Esophagus muscularis mucosa (tissue), 3 donors: Measurements from ENCODE around the gene TTBK1.

ENCODE experiments used
- CTCF ChIP-seq, 3 experiments: fragments of 200-600 bp in 2 of 3; fragments of 450-650 bp in 1 of 3; sonication (generic) in 2 of 3; IDR thresholded peaks; one replicate each; pipeline ENCODE4 v1.5.1; 2017 to 2019; ENCODE audit warnings: antibody characterized with exemption in 3 of 3, mild to moderate bottlenecking in 2 of 3, moderate library complexity in 1 of 3
- POLR2A ChIP-seq: fragments of 450-650 bp; IDR thresholded peaks from one replicate; pipeline ENCODE4 v1.6.1; 2017; ENCODE audit warnings: antibody characterized with exemption, moderate library complexity, mild to moderate bottlenecking, low read depth
- POLR2AphosphoS5 ChIP-seq, 2 donors: sonication (generic); formaldehyde crosslinking; IDR thresholded peaks; one replicate each; pipeline ENCODE4 v1.6.1; 2017; ENCODE audit warnings: antibody characterized with exemption in 2 of 2

- TF ChIP-seq POLR2AphosphoS5 (IDR thresholded peaks at IDR 0.05), result no peak
- TF ChIP-seq POLR2A, result no peak
- no peak for TF ChIP-seq CTCF (IDR thresholded peaks at IDR 0.05)
Observed at GRCh38 chr6:43297644-43298564, 54.6 kb downstream of the TTBK1 start, which contains the start of gene SLC22A7.
